Effector memory CD4-positive, alpha-beta T cell (primary cell): ENCODE measurements around the gene PPP4R4.
"Not testable (repeated sequence)": the region's sequence is repeated elsewhere in the genome, so short reads cannot be mapped to it uniquely, and the experiment has no call there.

ENCODE experiments used
- DNase-seq, 3 donors: peaks; one replicate each; pipeline ENCODE4 v3.0.0-alpha.2; 2020
- H3K27ac ChIP-seq: 2 replicates; pipeline ENCODE4 v1.7.0; 2013; ENCODE audit warnings: mild to moderate bottlenecking, low read length, moderate library complexity; ENCODE audit not compliant: insufficient read depth, poor library complexity, severe bottlenecking
- H3K27me3 ChIP-seq: replicated peaks from 2 replicates; pipeline ENCODE4 v1.7.0; 2013; ENCODE audit warnings: mild to moderate bottlenecking, low read length; ENCODE audit not compliant: insufficient read depth, control insufficient read depth, poor library complexity, severe bottlenecking
- H3K36me3 ChIP-seq: 2 replicates; pipeline ENCODE4 v1.7.0; 2013; ENCODE audit warnings: mild to moderate bottlenecking, low read length, moderate library complexity; ENCODE audit not compliant: control insufficient read depth, insufficient read depth
- H3K4me1 ChIP-seq: 2 replicates; pipeline ENCODE4 v1.7.0; 2013; ENCODE audit warnings: low read length, mild to moderate bottlenecking; ENCODE audit not compliant: control insufficient read depth, insufficient read depth, poor library complexity, severe bottlenecking
- H3K4me3 ChIP-seq: 2 replicates; pipeline ENCODE4 v1.7.0; 2013; ENCODE audit warnings: low read length, low read depth, mild to moderate bottlenecking; ENCODE audit not compliant: insufficient read depth, poor library complexity, severe bottlenecking
- H3K9me3 ChIP-seq: 2 replicates; pipeline ENCODE4 v1.7.0; 2013; ENCODE audit warnings: mild to moderate bottlenecking, low read length, moderate library complexity; ENCODE audit not compliant: control insufficient read depth

PPP4R4 gene

DNA sequence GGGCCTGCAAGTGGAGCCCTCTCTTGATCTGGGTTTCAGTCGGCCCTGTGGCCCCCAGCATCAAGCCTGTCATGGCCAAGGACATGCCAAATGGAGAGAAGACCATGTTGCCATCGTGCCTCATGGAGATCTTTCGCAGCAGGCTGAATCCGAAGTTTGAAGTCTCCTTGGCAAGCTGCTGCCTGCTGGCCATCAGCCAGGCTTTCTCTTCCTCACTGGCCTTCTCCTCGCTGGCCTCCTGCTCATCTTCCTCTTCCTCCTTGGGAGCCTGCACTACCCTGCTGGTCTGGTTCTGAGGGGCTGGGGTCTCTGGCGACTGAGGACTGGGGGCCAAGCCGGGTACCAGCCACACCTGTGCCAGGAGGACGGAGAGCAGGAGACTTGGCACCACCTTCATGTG, 116.1 kb downstream of the PPP4R4 start:
- no peak for DNase-seq
- no peaks in the 10 kb centered on the region for H3K27me3 ChIP-seq
- no peaks in the 10 kb centered on the region for H3K36me3 ChIP-seq

DNA sequence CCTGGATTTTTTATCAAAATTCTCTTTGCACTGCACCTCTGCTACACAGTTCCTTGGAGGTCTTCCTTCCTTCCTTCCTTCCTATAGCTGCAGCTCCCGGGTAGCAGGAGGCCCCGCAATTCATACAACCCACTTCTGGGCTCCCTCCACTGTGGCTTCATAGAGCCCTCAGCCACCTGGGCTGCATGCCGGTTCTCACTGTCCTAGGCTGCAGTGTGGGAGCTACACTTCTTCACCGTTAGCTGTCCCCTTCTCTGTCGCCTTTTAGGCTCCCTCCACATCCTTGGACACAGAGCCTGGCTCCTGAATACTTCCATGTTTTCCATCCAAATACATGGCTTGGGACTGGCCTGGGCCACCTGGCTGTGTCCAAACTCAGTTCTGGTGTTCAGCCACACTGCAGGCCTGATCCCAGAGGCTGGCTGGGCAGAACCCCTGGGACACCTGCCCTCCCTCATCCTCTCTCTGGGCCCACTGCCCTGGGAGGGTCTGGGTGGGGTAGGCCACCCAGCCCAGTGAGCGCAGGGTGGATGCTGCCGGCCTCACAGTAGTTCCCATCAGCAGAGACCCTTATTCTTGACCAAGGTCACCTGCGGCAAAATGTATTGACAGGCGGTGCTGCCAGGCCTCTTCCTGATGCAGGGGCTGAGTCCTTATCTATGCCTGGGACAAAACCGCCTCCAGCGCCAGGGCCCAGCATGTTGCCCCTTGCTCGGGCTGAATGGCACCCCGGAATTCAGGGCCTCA, 117.2 kb downstream of the PPP4R4 start:
- Histone ChIP-seq H3K9me3 (no peaks in the 10 kb centered on the region), H3K4me1 (no peaks in the 10 kb centered on the region), H3K27me3 (no peaks in the 10 kb centered on the region), H3K4me3 (no peak overlapping the region), H3K36me3 (no peaks in the 10 kb centered on the region), H3K27ac (no peak overlapping the region)
- DNase-seq, result no peak

More for the DNA sequence above, 116.1 kb downstream of the PPP4R4 start:
- Histone ChIP-seq H3K9me3 (no peaks in the 10 kb centered on the region), H3K27ac (no peak overlapping the region), H3K4me3 (no peak overlapping the region), H3K4me1 (no peaks in the 10 kb centered on the region)

- DNase-seq, result no peak
- Histone ChIP-seq H3K4me3 (no peak overlapping the region), H3K4me1 (no peaks in the 10 kb centered on the region), H3K36me3 (no peaks in the 10 kb centered on the region), H3K27me3 (no peaks in the 10 kb centered on the region), H3K9me3 (no peaks in the 10 kb centered on the region), H3K27ac (no peak overlapping the region)
These were observed 117.9 kb downstream of the PPP4R4 start for GRCh38 chr14:94291906-94292525.

GRCh38 chr14:94292526-94292871, 118.4 kb downstream of the PPP4R4 start:
- H3K36me3 ChIP-seq, result no peaks in the 10 kb centered on the region
- H3K4me1 ChIP-seq, result no peaks in the 10 kb centered on the region
- no peak for DNase-seq
- H3K9me3 ChIP-seq, result no peaks in the 10 kb centered on the region
- H3K27me3 ChIP-seq, result no peaks in the 10 kb centered on the region
- H3K27ac ChIP-seq, result no peak overlapping the region
- H3K4me3 ChIP-seq, result no peak overlapping the region

DNA sequence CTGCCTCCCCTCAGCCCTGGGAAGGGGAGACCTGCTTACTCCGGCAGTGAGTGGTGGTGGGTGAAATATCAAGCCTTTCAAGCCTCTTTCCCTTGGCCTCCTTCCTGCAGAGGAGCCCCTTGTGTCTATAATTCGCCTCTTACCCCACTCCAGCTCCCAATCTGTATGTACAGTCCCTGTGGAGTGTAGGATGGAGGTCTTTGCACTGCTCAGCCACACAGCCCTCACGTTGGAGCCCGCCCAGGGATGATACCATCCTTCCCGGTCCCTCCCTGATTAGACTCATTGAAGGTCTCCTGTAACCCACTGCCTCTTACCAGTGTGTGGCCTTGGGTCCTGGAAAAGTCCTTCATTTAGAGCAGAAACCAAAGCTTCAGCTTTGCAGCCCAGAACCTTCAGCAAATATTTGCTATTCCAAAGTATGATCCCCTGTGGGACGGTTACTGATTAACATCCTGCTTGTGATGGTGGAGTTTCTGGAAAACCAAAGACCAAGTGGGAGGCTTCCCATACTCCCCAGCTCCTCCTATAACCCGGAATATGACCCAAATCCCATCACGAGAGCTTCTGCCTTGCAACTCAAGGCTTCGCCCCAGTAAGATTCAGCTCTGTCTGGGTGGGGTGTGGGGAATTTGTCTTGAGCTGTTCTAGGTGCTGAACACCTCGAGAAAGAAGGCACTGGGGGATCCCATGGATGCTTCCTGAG, 118.9 kb downstream of the PPP4R4 start, which contains the start of gene SERPINA10:
SERPINA10 (minus strand) TSS at position 397 of the 706 bp plus-strand sequence. CDS start 2,675 bp downstream, outside the sequence.
- no peak within 1 kb of the TSS for H3K4me3 ChIP-seq
- no peaks in the 10 kb centered on the region for H3K4me1 ChIP-seq
- no peaks in the 10 kb centered on the region for H3K9me3 ChIP-seq
- H3K36me3 ChIP-seq, result no peaks in the 10 kb centered on the region
- H3K27ac ChIP-seq, result no peak within 1 kb of the TSS
- DNase-seq, result no peak
- H3K27me3 ChIP-seq, result no peaks in the 10 kb centered on the region

DNA sequence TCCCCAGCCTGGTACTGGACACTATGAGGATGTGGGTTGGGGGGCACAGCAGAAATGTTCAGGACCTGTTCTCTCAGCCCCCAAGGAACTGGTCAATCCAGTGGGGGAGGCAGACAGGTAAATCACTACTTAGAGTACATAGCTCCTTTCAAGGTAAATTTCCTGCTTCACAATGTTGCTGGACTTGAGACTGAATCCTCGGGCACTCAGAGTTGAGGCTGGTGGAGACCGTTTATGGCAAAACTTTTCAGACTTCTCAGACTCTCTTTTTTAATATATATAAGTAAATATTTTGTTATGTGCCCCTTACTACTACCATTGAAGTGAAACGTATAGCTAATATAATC, 119.4 kb downstream of the PPP4R4 start:
- no peaks in the 10 kb centered on the region for H3K36me3 ChIP-seq

DNA sequence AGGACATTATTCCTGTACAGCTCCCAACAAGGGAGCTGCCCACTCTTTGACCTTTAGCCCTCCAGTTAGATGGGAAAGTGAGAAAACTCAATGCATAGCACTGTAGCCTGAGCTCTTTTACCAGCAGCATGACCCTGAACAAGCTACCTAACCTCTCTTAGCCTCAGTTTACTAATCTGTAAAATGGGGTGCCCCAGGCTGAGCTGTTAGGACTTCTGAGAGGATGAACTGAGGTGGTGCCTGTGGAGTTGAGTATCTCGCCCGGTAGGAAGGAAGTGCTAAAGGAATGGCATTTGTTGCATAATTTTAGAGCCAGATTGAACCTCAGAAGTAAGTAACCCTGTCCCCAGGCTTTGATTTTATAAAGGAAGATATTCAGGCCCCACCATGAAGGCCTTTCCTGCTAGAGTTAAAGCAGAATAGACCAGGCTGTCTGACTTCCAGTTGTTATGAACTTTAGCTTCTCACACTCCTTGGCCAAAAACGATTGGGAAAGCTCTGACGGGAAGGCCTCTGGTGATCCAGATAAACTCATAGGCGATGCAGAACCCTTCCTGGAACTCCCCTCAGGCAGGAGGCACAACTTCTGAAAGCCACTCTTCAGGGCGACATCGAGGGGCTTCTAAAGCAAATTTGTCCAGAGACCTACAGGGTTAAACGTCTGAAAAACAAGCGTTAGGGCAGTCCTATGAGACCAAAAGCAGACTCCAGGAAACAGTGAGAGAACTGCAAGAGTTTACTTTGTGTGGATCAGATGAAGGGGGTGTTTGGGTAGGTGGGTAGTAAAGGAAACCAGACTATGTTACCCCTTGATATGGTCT, 121.4 kb downstream of the PPP4R4 start:
- Histone ChIP-seq H3K9me3 (no peaks in the 10 kb centered on the region), H3K27ac (no peak overlapping the region), H3K4me1 (no peaks in the 10 kb centered on the region), H3K36me3 (no peaks in the 10 kb centered on the region), H3K4me3 (no peak overlapping the region), H3K27me3 (no peaks in the 10 kb centered on the region)
- no peak for DNase-seq

More for the DNA sequence above, 119.4 kb downstream of the PPP4R4 start:
- Histone ChIP-seq H3K27ac (no peak overlapping the region), H3K4me1 (no peaks in the 10 kb centered on the region), H3K27me3 (no peaks in the 10 kb centered on the region), H3K9me3 (no peaks in the 10 kb centered on the region), H3K4me3 (no peak overlapping the region)
- DNase-seq, result no peak

GRCh38 chr14:94296181-94296545, 122.0 kb downstream of the PPP4R4 start:
- not testable (repeated sequence) for H3K27ac ChIP-seq, H3K36me3 ChIP-seq, H3K4me1 ChIP-seq, H3K27me3 ChIP-seq, DNase-seq, H3K4me3 ChIP-seq, H3K9me3 ChIP-seq

DNA sequence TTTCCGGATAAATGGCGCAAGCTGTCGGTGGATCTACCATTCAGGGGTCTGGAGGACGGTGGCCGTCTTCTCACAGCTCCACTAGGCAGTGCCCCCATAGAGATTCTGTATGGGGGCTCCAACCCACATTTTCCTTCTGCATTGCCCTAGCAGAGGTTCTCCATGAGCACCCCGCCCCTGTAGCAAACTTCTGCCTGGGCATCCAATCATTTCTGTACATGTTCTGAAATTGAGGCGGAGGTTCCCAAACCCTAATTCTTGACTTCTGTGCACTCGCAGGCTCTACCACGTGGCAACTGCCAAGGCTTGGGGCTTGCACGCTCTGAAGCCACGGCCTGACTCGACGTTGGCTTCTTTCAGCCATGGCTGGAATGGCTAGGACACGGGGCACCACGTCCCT, 124.0 kb downstream of the PPP4R4 start:
- DNase-seq, result no peak
- Histone ChIP-seq H3K36me3 (no peaks in the 10 kb centered on the region), H3K9me3 (no peaks in the 10 kb centered on the region), H3K27me3 (no peaks in the 10 kb centered on the region), H3K27ac (no peak overlapping the region), H3K4me3 (no peak overlapping the region), H3K4me1 (no peaks in the 10 kb centered on the region)
